GM12878 (cell line): ENCODE measurements around the gene ARMC6. TPM values are rescaled to one million over a fixed set of nuclear protein-coding genes. Genes with fewer than 3 reads are reported as not detected.

Experiments
- ATAC-seq: fragments of 200-7000 bp; cut with Tn5 transposase; 3 replicates; pipeline ENCODE4 v1.9.1; 2020; ENCODE audit warnings: mild to moderate bottlenecking, moderate library complexity
- BruUV-seq: library from RNA; stranded (reverse); fragments of 400-500 nt; replicated peaks from 2 replicates; lab custom pipeline; 2021; lab: Mats Ljungman, UMichigan
- CTCF ChIA-PET: fragments of 300-600 bp; sonication (Branson Sonifier 250); formaldehyde crosslinking; extraction: SDS; loops from one replicate; lab custom pipeline; 2021; ENCODE audit warnings: inconsistent platforms; lab: Yijun Ruan, JAX
- POLR2A ChIA-PET: fragments of 350-600 bp; formaldehyde crosslinking; extraction: SDS; loops from one replicate; lab custom pipeline; 2021; ENCODE audit warnings: inconsistent platforms; lab: Charles Lee
- RAD21 ChIA-PET: fragments of 300-600 bp; sonication (Branson Sonifier 250); formaldehyde crosslinking; loops from one replicate; lab custom pipeline; 2023; ENCODE audit warnings: antibody characterized with exemption; ENCODE audit not compliant: unreplicated experiment; lab: Charles Lee
- SMC1A ChIA-PET: fragments of 300-600 bp; sonication (Branson Sonifier 250); formaldehyde crosslinking; loops from one replicate; lab custom pipeline; 2023; ENCODE audit not compliant: unreplicated experiment, uncharacterized antibody; lab: Charles Lee
- DNase-seq: peaks from one replicate; pipeline ENCODE4 v3.0.0-alpha.2; 2011; ENCODE audit warnings: low read depth, low spot score
- FAIRE-seq: peaks from 3 replicates; lab custom pipeline; 2011; peaks lifted over from hg19 to GRCh38; lab: Jason Lieb, UNC
- H2AFZ ChIP-seq: 2 replicates; pipeline ENCODE4 v1.6.0; 2011; ENCODE audit warnings: low read depth, low read length, control low read depth; ENCODE audit not compliant: control insufficient read depth
- H3K27ac ChIP-seq: 2 replicates; pipeline ENCODE4 v1.5.1; 2011; ENCODE audit warnings: control low read depth; ENCODE audit not compliant: control insufficient read depth, insufficient read depth
- H3K27me3 ChIP-seq, 2 experiments: replicated peaks in 1 of 2; 2 replicates each; pipeline versions ENCODE4 v1.6.0 to v1.6.1; 2011; ENCODE audit warnings: low read length in 1 of 2; ENCODE audit not compliant: control insufficient read depth in 2 of 2, insufficient read depth in 2 of 2
- H3K36me3 ChIP-seq, 2 experiments: 2 replicates each; pipeline ENCODE4 v1.5.1; 2011; ENCODE audit warnings: low read length in 1 of 2; ENCODE audit not compliant: control insufficient read depth in 2 of 2, insufficient read depth in 2 of 2
- H3K4me1 ChIP-seq: 2 replicates; pipeline ENCODE4 v1.6.1; 2011; ENCODE audit warnings: mild to moderate bottlenecking, low read length, moderate library complexity, mixed read lengths; ENCODE audit not compliant: control insufficient read depth, insufficient read depth
- H3K4me2 ChIP-seq: 2 replicates; pipeline ENCODE4 v1.6.0; 2011; ENCODE audit warnings: control low read depth; ENCODE audit not compliant: control insufficient read depth, insufficient read depth
- H3K4me3 ChIP-seq: fragments of 200-600 bp; sonication (generic); 2 replicates; pipeline ENCODE4 v1.5.1; 2016
- H3K79me2 ChIP-seq: 2 replicates; pipeline ENCODE4 v1.6.0; 2011; ENCODE audit warnings: low read length; ENCODE audit not compliant: control insufficient read depth, insufficient read depth
- H3K9ac ChIP-seq: 2 replicates; pipeline ENCODE4 v1.8.0; 2011; ENCODE audit warnings: low read length, control low read depth, mixed read lengths; ENCODE audit not compliant: control insufficient read depth, insufficient read depth
- H3K9me3 ChIP-seq: replicated peaks from 3 replicates; pipeline ENCODE4 v1.5.1; 2011; ENCODE audit warnings: mild to moderate bottlenecking, low read length; ENCODE audit not compliant: control insufficient read depth, insufficient read depth
- H4K20me1 ChIP-seq: 2 replicates; pipeline ENCODE4 v1.6.0; 2011; ENCODE audit not compliant: control insufficient read depth, insufficient read depth
- BCL11A ChIP-seq: IDR thresholded peaks from 2 replicates; pipeline ENCODE4 v1.6.1; 2011; ENCODE audit warnings: low read depth, low read length
- CEBPZ ChIP-seq: fragments of 150-350 bp; IDR thresholded peaks from 2 replicates; pipeline ENCODE4 v1.6.1; 2016; ENCODE audit warnings: low read depth, low read length
- E2F4 ChIP-seq: IDR thresholded peaks from 2 replicates; pipeline ENCODE4 v1.6.1; 2012; ENCODE audit warnings: low read depth, low read length, improper control_type of control experiment
- EGR1 ChIP-seq, 2 experiments: IDR thresholded peaks; 1 replicate in 1 of 2; 2 replicates in 1 of 2; pipeline ENCODE4 v1.6.1; 2011 to 2012; ENCODE audit warnings: low read depth in 2 of 2, low read length in 2 of 2, borderline replicate concordance in 1 of 2, mild to moderate bottlenecking in 1 of 2, moderate library complexity in 1 of 2
- ESRRA ChIP-seq: IDR thresholded peaks from 2 replicates; pipeline ENCODE4 v1.6.1; 2012; ENCODE audit warnings: mild to moderate bottlenecking, low read length, improper control_type of control experiment
- IRF3 ChIP-seq: fragments of 450-650 bp; IDR thresholded peaks from 2 replicates; pipeline ENCODE4 v1.6.1; 2014; ENCODE audit warnings: mild to moderate bottlenecking
- JUNB ChIP-seq: IDR thresholded peaks from 2 replicates; pipeline ENCODE4 v1.6.1; 2016; ENCODE audit warnings: antibody characterized with exemption, mild to moderate bottlenecking
- NFXL1 ChIP-seq: fragments of 450-650 bp; IDR thresholded peaks from 2 replicates; pipeline ENCODE4 v1.6.1; 2017; ENCODE audit warnings: antibody characterized with exemption, mild to moderate bottlenecking, borderline replicate concordance
- NR2F1 ChIP-seq: fragments of 450-650 bp; conservative IDR thresholded peaks from 2 replicates; pipeline ENCODE4 v1.6.1; 2017; ENCODE audit warnings: mild to moderate bottlenecking
- POU2F2 ChIP-seq: IDR thresholded peaks from 3 replicates; pipeline ENCODE4 v1.6.1; 2011; ENCODE audit warnings: low read depth, mild to moderate bottlenecking, low read length, borderline replicate concordance
- PRDM15 ChIP-seq: fragments of 450-650 bp; formaldehyde crosslinking; IDR thresholded peaks from 2 replicates; pipeline ENCODE4 v1.4.0; 2020; ENCODE audit warnings: mild to moderate bottlenecking, moderate library complexity
- SREBF1 ChIP-seq: IDR thresholded peaks from 2 replicates; pipeline ENCODE4 v1.6.1; 2012; ENCODE audit warnings: mild to moderate bottlenecking, low read length
- USF1 ChIP-seq: IDR thresholded peaks from 2 replicates; pipeline ENCODE4 v1.6.1; 2011; ENCODE audit warnings: borderline replicate concordance, low read depth, mild to moderate bottlenecking, moderate library complexity, mixed read lengths, low read length; ENCODE audit not compliant: insufficient read depth; ENCODE audit errors: extremely low read length
- WGBS: methylation state at CpG from one replicate; pipeline ENCODE4 v1.1.6; 2016; ENCODE audit warnings: low lambda C conversion rate; ENCODE audit not compliant: insufficient replicate concordance, insufficient coverage; ENCODE audit errors: missing lambda C conversion rate; 5-methylcytosine and 5-hydroxymethylcytosine counted together
- in situ Hi-C: fragments of 300-500 bp; cut with MboI; formaldehyde crosslinking; loops from 9 replicates; pipeline ENCODE4 v1.14.3; 2018; ENCODE audit warnings: mixed read lengths
- intact Hi-C: fragments of 100-400 bp; cut with micrococcal nuclease; formaldehyde crosslinking; loops from one replicate; pipeline ENCODE4 v1.14.2; 2022; ENCODE audit not compliant: unreplicated experiment
- polyA plus RNA-seq, 11 experiments: library from polyadenylated mRNA; depleted of rRNA in 4 of 11; unstranded in 6 of 11; stranded (reverse) in 5 of 11; fragments of >200 nt; fragmentation: Nextera tagmentation in 4 of 11; fragmentation: Illumina TruSeq in 1 of 11; extraction: Ambion mirVana in 4 of 11; extraction: Trizol in 1 of 11; gene quantifications; 1 replicate in 1 of 11; 2 replicates in 10 of 11; pipeline versions ENCODE4 v1.2.1 to v1.2.3, GENCODE V29; 2011 to 2016; ENCODE audit warnings: inconsistent platforms in 2 of 11, missing spikeins in 2 of 11, low read depth in 1 of 11
- total RNA-seq, 4 experiments: library from RNA; depleted of rRNA in 3 of 4; stranded (reverse); fragments of >200 nt in 3 of 4; fragmentation: Illumina TruSeq in 1 of 4; extraction: Trizol in 1 of 4; gene quantifications; 2 replicates each; pipeline versions ENCODE4 v1.2.1 to v1.2.3, GENCODE V29; 2013 to 2021

The ARMC6 gene
- total and polyA plus RNA-seq, 10 of the 15 experiments (the other 5 are each of a cell fraction or from before 2014, with no cell fraction given), result 1.1 to 64.4 (median 41.6) TPM

- TF ChIP-seq CEBPZ (no peak), POU2F2 (no peak), JUNB (no peak), IRF3 (no peak), BCL11A (no peak), NFXL1 (no peak)
Measured at GRCh38 chr19:18992696-18993095, 40.7 kb upstream of the ARMC6 start (continued).

- Histone ChIP-seq H3K4me2 (no peak overlapping the region), H3K36me3 (peaks cover 21 to 29% of the 10 kb centered on the region in 2 experiments), H3K9ac (no peak overlapping the region), H3K27me3 (no peaks in the 10 kb centered on the region), H3K27ac (no peak overlapping the region), H3K4me1 (no peaks in the 10 kb centered on the region), H3K79me2 (no peaks in the 10 kb centered on the region), H4K20me1 (no peaks in the 10 kb centered on the region), H2AFZ (no peak overlapping the region), H3K9me3 (no peaks in the 10 kb centered on the region), H3K4me3 (no peak overlapping the region)
- in situ Hi-C loops, result no loop called here
- ChIA-PET CTCF (no interaction called here), POLR2A (no interaction called here), SMC1A (no interaction called here), RAD21 (no interaction called here)
- ATAC-seq (no peak), FAIRE-seq (no peak), DNase-seq (no peak)
- no TSS peak for BruUV-seq
- 89% methylated on average over 10 of the region's 10 CpGs for whole genome bisulfite sequencing
- intact Hi-C loops, result no loop called here
- TF ChIP-seq USF1, result no peak
- no peak for TF ChIP-seq SREBF1
- TF ChIP-seq POU2F2, result no peak
- no peak for TF ChIP-seq PRDM15 (CRISPR knock-in tag)
- TF ChIP-seq EGR1 (IDR thresholded peaks at IDR 0.05; ENCODE audit: borderline replicate concordance in 1 of 2, low read depth in 2 of 2, low read length in 2 of 2), result no peak
- no peak for TF ChIP-seq NR2F1
- TF ChIP-seq E2F4, result no peak
- no peak for TF ChIP-seq ESRRA
Measured at GRCh38 chr19:18993115-18993514, 40.3 kb upstream of the ARMC6 start.
